Tongue (tissue), 3 donors: ENCODE data around the gene IQCF5. TPM values are rescaled to one million over a fixed set of nuclear protein-coding genes. Genes with fewer than 3 reads are reported as not detected.
"Not testable (repeated sequence)": the region's sequence is repeated elsewhere in the genome, so short reads cannot be mapped to it uniquely, and the experiment has no call there.

Source experiments
- DNase-seq: peaks from one replicate; pipeline ENCODE4 v3.0.0-alpha.2; 2015
- small RNA-seq: library from RNA; depleted of rRNA; stranded (forward); fragments of <200 nt; gene quantifications from one replicate; pipeline ENCODE3, GENCODE V24; 2014; ENCODE audit warnings: low replicate concordance
- total RNA-seq: library from RNA; depleted of rRNA; stranded (reverse); fragments of >200 nt; gene quantifications from one replicate; pipeline ENCODE4 v1.2.3, GENCODE V29; 2014

Gene IQCF5
- total RNA-seq, 1 donor from 2014 or later, result not detected

DNA sequence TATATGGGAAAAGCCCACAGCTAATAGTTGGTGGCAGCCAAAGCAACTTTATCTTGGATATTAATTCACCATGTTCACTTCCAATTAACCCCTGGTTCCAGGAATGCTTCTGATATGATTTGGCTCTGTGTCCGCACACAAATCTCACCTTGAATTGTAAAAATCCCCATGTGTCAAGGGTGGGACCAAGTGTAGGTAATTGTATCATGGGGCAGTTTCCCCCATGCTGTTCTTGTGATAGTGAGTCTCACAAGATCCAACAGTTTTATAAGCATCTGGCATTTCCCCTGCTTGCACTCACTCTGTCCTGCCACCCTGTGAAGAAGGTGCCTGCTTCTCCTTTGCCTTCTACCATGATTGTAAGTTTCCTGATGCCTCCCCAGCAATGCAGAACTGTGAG lies 6.5 kb downstream of the IQCF5 start:
- DNase-seq, result not testable (repeated sequence)

DNA sequence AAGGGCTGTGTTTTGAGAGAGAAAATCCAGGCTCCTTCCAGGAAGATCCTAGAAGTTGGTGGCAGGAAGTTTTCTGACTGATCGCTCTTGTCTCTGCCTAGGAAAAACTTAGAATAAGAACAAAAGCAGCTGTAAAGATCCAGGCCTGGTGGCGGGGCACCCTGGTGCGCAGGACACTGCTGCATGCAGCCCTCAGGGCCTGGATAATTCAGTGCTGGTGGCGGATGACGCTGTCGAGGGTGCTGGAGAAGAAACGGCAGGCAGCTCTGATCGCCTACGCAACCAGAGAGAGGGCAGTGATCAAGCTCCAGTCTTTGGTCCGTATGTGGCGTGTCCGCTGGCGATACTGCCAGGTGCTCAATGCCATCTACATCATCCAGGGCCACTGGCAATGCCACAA lies 12.5 kb downstream of the IQCF5 start:
- no peak for DNase-seq

DNA sequence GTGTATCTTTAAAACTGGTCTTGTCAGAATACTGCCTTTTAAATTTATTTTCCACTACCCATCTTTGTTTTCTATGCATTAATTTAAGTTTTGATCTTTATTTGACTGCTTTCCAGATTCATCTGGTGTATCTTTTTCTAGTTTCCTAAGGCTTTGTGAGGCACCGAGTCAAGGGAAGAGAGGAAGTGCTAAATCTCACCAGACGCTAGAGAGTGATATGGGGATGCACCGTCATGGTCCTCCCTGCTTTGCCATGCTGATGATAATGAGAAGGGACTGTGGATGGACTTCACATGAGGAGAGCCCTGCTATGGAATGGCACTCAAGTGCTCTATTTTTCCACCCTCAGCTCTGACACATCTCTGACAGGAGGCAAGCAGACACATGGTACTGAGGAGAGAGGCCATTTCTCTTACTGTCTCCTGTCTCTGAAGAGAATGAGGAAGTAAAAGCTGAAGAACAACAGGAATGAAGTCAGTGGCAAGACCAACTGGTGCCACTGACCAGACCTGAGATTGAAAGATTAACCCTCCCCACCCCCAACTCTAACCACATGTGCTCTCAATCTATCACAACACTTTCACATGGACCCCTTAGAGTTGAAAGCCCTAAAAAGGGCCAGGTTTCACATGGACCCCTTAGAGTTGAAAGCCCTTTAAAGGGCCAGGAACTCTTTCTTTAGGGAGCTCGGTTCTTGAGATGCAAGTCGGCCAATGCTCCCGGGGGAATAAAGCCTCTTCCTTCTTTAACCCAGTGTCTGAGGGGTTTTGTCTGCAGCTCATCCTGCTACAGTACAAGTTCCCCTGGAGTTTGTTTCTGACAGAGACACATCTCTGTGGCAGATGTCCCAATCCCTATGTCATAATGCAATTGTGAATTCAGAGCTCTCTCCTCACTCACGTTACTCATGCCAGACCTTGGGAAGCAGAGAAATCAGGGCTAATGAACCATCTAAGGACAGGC lies 14.4 kb downstream of the IQCF5 start, which contains the start of gene IQCF2:
Gene IQCF2 (plus strand): TSS at position 913 of the 963 bp plus-strand sequence. CDS start 52 bp downstream, outside the sequence.
- no peak for DNase-seq

DNA sequence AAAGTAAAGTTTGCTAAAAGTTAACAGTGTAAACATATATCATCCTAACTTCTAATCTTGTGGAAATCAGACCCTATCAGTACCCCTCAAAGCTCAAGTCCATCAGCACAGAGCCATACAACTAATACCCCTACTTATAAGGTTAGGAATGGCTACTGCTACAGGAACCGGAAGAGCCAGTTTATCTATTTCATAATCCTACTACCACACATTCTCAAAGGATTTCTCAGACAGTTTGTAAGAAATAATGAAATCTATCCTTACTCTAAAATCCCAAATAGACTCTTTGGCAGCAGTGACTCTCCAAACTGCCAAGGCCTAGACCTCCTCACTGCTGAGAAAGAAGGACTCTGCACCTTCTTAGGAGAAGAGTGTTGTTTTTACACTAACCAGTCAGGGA lies 20.0 kb downstream of the IQCF5 start:
- DNase-seq, result not testable (repeated sequence)

DNA sequence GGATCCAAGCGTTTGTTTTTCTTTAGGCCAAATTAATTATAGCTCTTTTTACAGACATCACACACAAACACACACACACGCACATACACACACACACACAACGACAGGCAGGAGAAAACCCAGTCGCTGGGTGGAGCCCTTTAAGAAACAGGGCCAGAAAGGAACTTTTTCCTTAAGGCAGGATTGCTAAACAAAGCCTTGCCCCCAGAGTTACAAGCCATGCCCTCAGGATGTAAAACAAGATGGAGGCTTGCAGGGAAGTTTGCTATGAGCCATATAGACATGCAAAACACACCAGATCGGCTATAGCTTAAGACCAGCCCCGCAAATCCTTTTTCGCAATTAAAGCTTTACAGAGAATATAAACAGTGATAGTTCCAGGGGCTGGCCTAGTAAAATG lies 30.3 kb downstream of the IQCF5 start:
- no peak for DNase-seq

DNA sequence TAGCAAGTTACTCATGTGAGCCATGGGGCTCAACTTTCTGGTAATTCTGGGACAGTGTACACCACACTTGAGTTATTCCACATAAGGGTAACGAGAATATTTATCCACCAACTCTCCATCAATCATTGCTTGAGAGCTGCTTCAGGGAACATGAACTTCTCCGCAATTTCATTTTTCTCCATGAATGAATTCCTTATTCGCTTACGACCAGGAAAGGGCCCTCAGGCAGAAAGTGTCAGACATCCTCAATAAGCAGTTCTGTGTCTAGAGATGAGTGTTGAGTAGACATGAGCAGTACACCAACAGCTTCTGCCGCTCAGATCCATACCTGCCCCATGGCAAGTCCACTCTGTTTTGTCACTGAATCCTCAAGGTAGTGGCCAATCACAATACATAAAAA lies 38.8 kb downstream of the IQCF5 start:
- DNase-seq, result no peak

DNA sequence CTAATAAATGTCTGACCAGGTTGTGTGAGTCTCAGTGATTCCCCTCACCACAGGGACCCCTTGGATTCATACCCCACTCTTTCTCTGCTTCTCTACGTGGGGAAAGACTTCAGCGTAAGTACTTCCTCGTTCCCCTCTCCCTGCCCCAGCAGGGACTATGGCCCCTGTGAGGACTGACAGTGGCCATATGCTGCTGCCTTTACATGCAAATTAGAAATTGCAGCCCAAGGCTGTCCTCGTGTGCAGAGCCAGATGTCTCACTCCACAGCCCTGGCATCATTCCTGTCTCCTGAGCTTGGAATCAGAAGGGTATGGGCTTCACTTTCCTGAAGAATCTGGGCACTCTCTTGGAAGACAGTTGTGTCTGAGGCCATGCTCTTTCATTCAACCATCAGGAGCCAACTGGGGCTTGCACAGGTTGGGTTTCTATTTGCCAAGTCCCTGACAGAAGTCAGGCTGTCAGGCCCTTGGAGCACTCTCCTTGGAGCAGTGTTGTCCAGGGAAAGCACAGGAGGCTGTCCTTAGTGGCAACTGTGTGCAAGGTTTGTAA lies 44.5 kb downstream of the IQCF5 start:
- DNase-seq, result no peak

DNA sequence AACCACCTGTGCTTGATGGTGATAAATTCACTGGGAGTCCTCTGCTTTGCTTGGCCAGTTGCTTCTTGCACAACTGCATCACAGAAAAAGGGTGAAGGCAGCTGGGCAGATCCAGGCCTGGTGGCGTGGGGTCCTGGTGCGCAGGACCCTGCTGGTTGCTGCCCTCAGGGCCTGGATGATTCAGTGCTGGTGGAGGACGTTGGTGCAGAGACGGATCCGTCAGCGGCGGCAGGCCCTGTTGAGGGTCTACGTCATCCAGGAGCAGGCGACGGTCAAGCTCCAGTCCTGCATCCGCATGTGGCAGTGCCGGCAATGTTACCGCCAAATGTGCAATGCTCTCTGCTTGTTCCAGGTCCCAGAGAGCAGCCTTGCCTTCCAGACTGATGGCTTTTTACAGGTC lies 45.1 kb downstream of the IQCF5 start:
- no peak for DNase-seq

DNA sequence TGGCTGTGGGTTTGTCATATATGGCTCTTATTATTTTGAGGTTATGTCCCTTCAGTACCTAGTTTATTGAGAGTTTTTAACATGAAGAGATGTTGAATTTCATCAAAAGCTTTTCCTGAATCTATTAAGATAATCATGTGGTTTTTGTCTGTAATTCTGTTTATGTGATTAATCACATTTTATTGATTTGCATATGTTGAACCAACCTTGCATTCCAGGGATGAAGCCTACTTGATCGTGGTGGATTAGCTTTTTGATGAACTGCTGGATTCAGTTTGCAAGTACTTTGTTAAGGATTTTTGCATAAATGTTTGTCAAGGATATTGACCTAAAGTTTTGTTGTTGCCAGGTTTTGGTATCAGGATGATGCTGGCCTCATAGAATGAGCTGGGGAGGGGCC lies 47.1 kb downstream of the IQCF5 start:
- no peak for DNase-seq

Small RNA genes within 50 kb of the gene (small RNA-seq; reads per million reads assigned to genes)
- not detected for gene RN7SL504P

Other genes with a start within 250 kb of the IQCF5 start
- gene TEX264, start 204.3 kb downstream of the IQCF5 start, total RNA-seq, result 37.6 TPM
- 0.21 TPM for gene GRM2, start 168.5 kb downstream of the IQCF5 start, total RNA-seq
- not detected for gene IQCF6, start 96.4 kb downstream of the IQCF5 start, total RNA-seq
- not detected for gene IQCF2, start 14.0 kb downstream of the IQCF5 start, total RNA-seq
- gene IQCF1, start 27.8 kb upstream of the IQCF5 start, total RNA-seq, result not detected
- 9.3 TPM for gene RRP9, start 66.3 kb upstream of the IQCF5 start, total RNA-seq
- gene PARP3, start 66.8 kb upstream of the IQCF5 start, total RNA-seq, result 4.5 TPM
- 0.41 TPM for gene GPR62, start 79.8 kb upstream of the IQCF5 start, total RNA-seq
- gene PCBP4, start 91.9 kb upstream of the IQCF5 start, total RNA-seq, result 58.0 TPM
- 8.7 TPM for gene ABHD14B, start 98.4 kb upstream of the IQCF5 start, total RNA-seq
- 14.1 TPM for gene ABHD14A, start 99.5 kb upstream of the IQCF5 start, total RNA-seq
- 16.8 TPM for gene ACY1, start 107.9 kb upstream of the IQCF5 start, total RNA-seq
- gene RPL29, start 120.3 kb upstream of the IQCF5 start, total RNA-seq, result 1,069 TPM
- 18.5 TPM for gene DUSP7, start 181.0 kb upstream of the IQCF5 start, total RNA-seq